Measurements from ENCODE around the gene MYADML2.
"Not testable (repeated sequence)": the region's sequence is repeated elsewhere in the genome, so short reads cannot be mapped to it uniquely, and the experiment has no call there.

MYADML2 gene

GRCh38 chr17:81947189-81947588 lies at the start of gene MYADML2:
Gene MYADML2, minus strand, starts transcription at chr17:81947233. Its CDS starts 5,492 bp downstream, at chr17:81941741.
- DNase-seq (ENCODE audit: low read depth in 2 of 2), result no peak

GRCh38 chr17:81996232-81996756 lies 49.3 kb upstream of the MYADML2 start:
- DNase-seq (ENCODE audit: low read depth in 2 of 2), result no peak

GRCh38 chr17:81995463-81996231 lies 48.6 kb upstream of the MYADML2 start:
- no peak for DNase-seq (ENCODE audit: low read depth in 2 of 2)

GRCh38 chr17:81994593-81995462 lies 47.8 kb upstream of the MYADML2 start:
- DNase-seq (ENCODE audit: low read depth in 2 of 2), result no peak

- DNase-seq (ENCODE audit: low read depth in 2 of 2), result no peak
These were observed 46.9 kb upstream of the MYADML2 start for GRCh38 chr17:81993729-81994592.

GRCh38 chr17:81992306-81993102 lies 45.5 kb upstream of the MYADML2 start:
- no peak for DNase-seq (ENCODE audit: low read depth in 2 of 2)

- no peak for DNase-seq (ENCODE audit: low read depth in 2 of 2)
These were observed 44.8 kb upstream of the MYADML2 start for GRCh38 chr17:81991684-81992305.

GRCh38 chr17:81990836-81991683 lies 44.0 kb upstream of the MYADML2 start:
- DNase-seq (ENCODE audit: low read depth in 2 of 2), result no peak

- no peak for DNase-seq (ENCODE audit: low read depth in 2 of 2)
These were observed 40.2 kb upstream of the MYADML2 start for GRCh38 chr17:81987161-81987770.

- no peak for DNase-seq (ENCODE audit: low read depth in 2 of 2)
These were observed 39.6 kb upstream of the MYADML2 start for GRCh38 chr17:81986606-81987005.

GRCh38 chr17:81984773-81985410 lies 37.9 kb upstream of the MYADML2 start:
- DNase-seq (ENCODE audit: low read depth in 2 of 2), result no peak

- no peak for DNase-seq (ENCODE audit: low read depth in 2 of 2)
These were observed 36.8 kb upstream of the MYADML2 start for GRCh38 chr17:81983639-81984373.

- DNase-seq (ENCODE audit: low read depth in 2 of 2), result no peak
These were observed 36.1 kb upstream of the MYADML2 start for GRCh38 chr17:81983011-81983638.

GRCh38 chr17:81981511-81981910 lies 34.5 kb upstream of the MYADML2 start:
- not testable (repeated sequence) for DNase-seq (ENCODE audit: low read depth in 2 of 2)

GRCh38 chr17:81980707-81981343 lies 33.8 kb upstream of the MYADML2 start:
- no peak for DNase-seq (ENCODE audit: low read depth in 2 of 2)

- DNase-seq (ENCODE audit: low read depth in 2 of 2), result no peak
These were observed 33.1 kb upstream of the MYADML2 start for GRCh38 chr17:81980122-81980521.

Measured in activated CD8-positive, alpha-beta memory T cell treated with anti-CD3 and anti-CD28 coated beads for 4 hours (primary cell).